A549 (cell line): ENCODE measurements around the gene CACNA1H.

Source experiments
- CHD2 ChIP-seq: fragments of 150-350 bp; IDR thresholded peaks from 2 replicates; pipeline ENCODE4 v1.6.1; 2014; ENCODE audit warnings: low read length; ENCODE audit not compliant: partially characterized antibody
- JUN ChIP-seq, 2 experiments: fragments of >200 bp; sonication (Bioruptor Twin); formaldehyde crosslinking; IDR thresholded peaks; 2 replicates in 1 of 2; 3 replicates in 1 of 2; pipeline ENCODE4 v1.6.1; 2016 to 2017
- MAZ ChIP-seq: fragments of 150-350 bp; IDR thresholded peaks from 2 replicates; pipeline ENCODE4 v1.6.1; 2014; ENCODE audit warnings: antibody characterized with exemption, low read depth, low read length, borderline replicate concordance
- TF ChIP-seq, protein P1 (sequence below): fragments of >200 bp; sonication (Bioruptor Twin); formaldehyde crosslinking; IDR thresholded peaks from 3 replicates; pipeline ENCODE4 v1.5.1; 2016

DNA sequence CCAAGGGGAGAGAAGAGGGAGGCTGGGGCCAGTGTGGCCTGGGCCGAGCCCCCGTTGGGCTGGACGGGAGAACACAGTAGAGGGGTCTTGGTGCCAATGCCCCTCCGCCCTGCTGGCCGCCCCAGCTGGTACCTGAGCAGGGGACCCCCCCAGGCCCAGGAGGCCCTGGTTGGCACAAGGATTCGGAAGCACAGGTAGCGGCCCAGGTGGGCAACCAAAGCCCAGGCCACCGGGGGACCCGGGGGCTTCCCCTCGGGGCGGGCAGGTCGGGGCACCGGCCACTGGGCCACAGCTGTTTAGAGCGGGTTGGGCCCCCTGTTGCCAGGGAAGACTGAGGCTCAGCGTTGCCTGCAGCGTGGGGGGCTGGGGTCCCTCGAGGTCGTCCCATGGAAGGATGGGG is 28.6 kb upstream of the CACNA1H start:
- TF ChIP-seq, protein P1, sequence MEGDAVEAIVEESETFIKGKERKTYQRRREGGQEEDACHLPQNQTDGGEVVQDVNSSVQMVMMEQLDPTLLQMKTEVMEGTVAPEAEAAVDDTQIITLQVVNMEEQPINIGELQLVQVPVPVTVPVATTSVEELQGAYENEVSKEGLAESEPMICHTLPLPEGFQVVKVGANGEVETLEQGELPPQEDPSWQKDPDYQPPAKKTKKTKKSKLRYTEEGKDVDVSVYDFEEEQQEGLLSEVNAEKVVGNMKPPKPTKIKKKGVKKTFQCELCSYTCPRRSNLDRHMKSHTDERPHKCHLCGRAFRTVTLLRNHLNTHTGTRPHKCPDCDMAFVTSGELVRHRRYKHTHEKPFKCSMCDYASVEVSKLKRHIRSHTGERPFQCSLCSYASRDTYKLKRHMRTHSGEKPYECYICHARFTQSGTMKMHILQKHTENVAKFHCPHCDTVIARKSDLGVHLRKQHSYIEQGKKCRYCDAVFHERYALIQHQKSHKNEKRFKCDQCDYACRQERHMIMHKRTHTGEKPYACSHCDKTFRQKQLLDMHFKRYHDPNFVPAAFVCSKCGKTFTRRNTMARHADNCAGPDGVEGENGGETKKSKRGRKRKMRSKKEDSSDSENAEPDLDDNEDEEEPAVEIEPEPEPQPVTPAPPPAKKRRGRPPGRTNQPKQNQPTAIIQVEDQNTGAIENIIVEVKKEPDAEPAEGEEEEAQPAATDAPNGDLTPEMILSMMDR = no peak
- TF ChIP-seq MAZ = no peak
- TF ChIP-seq JUN (IDR thresholded peaks at IDR 0.05) = no peak
- TF ChIP-seq CHD2 = no peak
